ENCODE results near the gene DUSP1.
A peak's percentile ranks its signal among the peaks of the same experiment; 100 is the strongest.

DNA sequence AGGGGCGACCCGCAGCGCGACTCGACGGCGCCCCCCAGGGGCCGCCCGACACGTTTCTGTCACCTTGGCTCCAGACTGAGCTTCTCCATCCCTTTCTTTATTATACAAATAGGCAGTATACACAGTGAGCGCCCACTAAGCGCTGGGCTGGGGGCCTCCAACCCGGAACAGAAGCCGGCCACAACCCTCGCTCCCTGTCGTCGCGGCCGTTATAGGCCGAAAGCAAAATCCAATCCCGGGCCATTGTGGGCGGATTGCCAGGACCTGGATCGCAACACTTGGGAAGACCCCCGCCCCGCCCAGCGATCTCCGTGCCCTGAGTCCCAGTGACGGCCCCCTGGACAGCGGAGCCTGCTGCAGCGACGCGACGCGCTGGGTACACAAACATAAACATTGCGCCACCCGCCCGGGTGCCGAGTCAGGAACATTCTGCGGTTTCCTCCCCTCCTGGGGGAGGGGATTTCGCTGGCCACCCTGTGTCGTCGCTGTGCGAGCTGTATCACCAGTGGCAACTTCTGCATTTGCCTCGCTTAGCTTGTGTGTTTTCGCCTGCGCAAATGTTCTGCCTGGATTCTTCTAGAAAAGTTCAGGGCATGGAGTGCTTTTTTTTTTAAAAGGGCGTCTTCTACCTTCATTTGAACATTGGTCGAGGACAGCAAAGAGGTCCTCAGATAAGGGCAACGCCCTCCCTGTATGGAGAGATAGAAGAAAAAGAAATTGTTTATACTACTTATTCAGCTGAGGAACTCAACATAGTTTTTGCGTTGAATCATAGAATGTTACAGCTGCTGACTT lies 1.3 kb upstream of the DUSP1 start:
- TF ChIP-seq, protein P1, sequence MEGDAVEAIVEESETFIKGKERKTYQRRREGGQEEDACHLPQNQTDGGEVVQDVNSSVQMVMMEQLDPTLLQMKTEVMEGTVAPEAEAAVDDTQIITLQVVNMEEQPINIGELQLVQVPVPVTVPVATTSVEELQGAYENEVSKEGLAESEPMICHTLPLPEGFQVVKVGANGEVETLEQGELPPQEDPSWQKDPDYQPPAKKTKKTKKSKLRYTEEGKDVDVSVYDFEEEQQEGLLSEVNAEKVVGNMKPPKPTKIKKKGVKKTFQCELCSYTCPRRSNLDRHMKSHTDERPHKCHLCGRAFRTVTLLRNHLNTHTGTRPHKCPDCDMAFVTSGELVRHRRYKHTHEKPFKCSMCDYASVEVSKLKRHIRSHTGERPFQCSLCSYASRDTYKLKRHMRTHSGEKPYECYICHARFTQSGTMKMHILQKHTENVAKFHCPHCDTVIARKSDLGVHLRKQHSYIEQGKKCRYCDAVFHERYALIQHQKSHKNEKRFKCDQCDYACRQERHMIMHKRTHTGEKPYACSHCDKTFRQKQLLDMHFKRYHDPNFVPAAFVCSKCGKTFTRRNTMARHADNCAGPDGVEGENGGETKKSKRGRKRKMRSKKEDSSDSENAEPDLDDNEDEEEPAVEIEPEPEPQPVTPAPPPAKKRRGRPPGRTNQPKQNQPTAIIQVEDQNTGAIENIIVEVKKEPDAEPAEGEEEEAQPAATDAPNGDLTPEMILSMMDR (optimal IDR thresholded peaks at IDR 0.05 in 1 of 3, IDR thresholded peaks at IDR 0.05 in 1 of 3, conservative IDR thresholded peaks at IDR 0.05 in 1 of 3; ENCODE audit: extremely low read depth in 1 of 3, insufficient read depth in 2 of 3, low read length in 3 of 3), result peak in 2 of 3 experiments; percentile 75 to 93
- TF ChIP-seq EZH2 (IDR thresholded peaks at IDR 0.05; ENCODE audit: low read length), result no peak
